ENCODE measurements around the gene RTL10. TPM values are rescaled to one million over a fixed set of nuclear protein-coding genes. Genes with fewer than 3 reads are reported as not detected.

The RTL10 gene
- total RNA-seq, 1 experiment from 2014 or later, result 24.4 TPM

DNA sequence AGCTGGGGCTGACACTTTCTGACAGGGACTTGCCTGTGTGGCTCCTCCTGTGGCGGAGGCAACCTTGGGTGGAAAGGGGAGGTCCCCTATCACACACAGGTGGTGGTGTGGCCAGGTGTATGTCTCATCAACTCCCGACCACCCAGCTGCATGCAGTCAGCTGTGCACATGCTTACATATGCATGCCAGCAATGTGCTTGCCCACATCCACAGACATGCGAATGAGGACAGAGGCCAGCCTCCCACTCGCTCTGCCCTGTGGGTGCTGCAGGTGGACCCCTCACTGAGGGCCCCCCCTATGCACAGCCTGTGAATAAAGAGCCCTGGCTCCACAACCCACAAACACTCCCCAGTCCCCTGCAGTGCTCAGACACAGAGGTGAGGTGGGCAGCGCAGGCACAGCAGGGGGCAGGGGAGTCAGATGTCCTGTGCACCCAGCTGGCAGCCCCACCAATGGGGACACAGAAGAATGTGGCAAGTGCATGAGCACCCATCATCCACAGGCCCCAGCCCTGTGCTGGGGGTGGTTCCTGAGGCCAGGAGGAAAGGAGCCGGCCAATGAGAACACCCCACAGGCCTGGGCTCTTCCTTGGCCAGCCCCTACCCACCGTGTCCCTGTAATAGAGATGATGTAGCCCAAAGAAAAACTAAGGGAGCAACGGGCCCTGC, 9.5 kb downstream of the RTL10 start:
- H3K23ac ChIP-seq (ENCODE audit: insufficient read length, low read depth, low read length), result no peak overlapping the region
- H3K27me3 ChIP-seq (ENCODE audit: insufficient read depth, low read length), result no peaks in the 10 kb centered on the region
- peaks cover 16 to 27% (median 19%) of the 10 kb centered on the region in 3 experiments; a peak in 6 of 7 replicates for H3K36me3 Mint-ChIP-seq (ENCODE audit: insufficient read depth in 1 of 3, low read depth in 3 of 3)
- H3K4ac ChIP-seq (ENCODE audit: low read depth, low read length), result no peak overlapping the region
- DNase-seq, result no peak
- H3K14ac ChIP-seq (ENCODE audit: insufficient read depth, low read length), result no peak overlapping the region
- no peak overlapping the region for H2BK5ac ChIP-seq (ENCODE audit: insufficient read length, low read length)
- H4K91ac ChIP-seq (ENCODE audit: insufficient read length, low read depth, low read length), result no peak overlapping the region
- H2AK5ac ChIP-seq (ENCODE audit: insufficient read length, low read length), result no peak overlapping the region
- H3K4me3 Mint-ChIP-seq, result no peak overlapping the region
- H3K4me2 ChIP-seq (ENCODE audit: insufficient read depth, insufficient read length, low read length), result no peak overlapping the region
- H3K9me3 ChIP-seq (ENCODE audit: control insufficient read depth, low read depth, low read length), result no peaks in the 10 kb centered on the region
- no peak overlapping the region for H3K18ac ChIP-seq (ENCODE audit: insufficient read length, low read depth, low read length)
- no peak overlapping the region for H2BK15ac ChIP-seq (ENCODE audit: low read depth, low read length)
- H4K8ac ChIP-seq (replicated peaks; ENCODE audit: insufficient read length, low read depth, low read length), result no peak overlapping the region
- no peak overlapping the region; a peak in 1 of 7 replicates for H3K27ac Mint-ChIP-seq
- H2BK120ac ChIP-seq (ENCODE audit: low read depth, low read length, poor library complexity, severe bottlenecking), result no peak overlapping the region
- H3K56ac ChIP-seq (ENCODE audit: insufficient read length, low read depth, low read length), result no peak overlapping the region
- H4K5ac ChIP-seq (ENCODE audit: insufficient read length, low read depth, low read length), result no peak overlapping the region
- H3K23me2 ChIP-seq (ENCODE audit: insufficient read length, low read depth, low read length, poor library complexity, severe bottlenecking), result no peaks in the 10 kb centered on the region
- H3K79me2 ChIP-seq (ENCODE audit: insufficient read depth, low read length), result no peaks in the 10 kb centered on the region
- no peaks in the 10 kb centered on the region for H4K20me1 ChIP-seq (ENCODE audit: control insufficient read depth, insufficient read depth, insufficient read length)
- no CpG with 5 or more reads among the region's 8 CpGs for WGBS (ENCODE audit: extremely low coverage, insufficient read length, low lambda C conversion rate)
- H3K9ac ChIP-seq (ENCODE audit: extremely low read depth, insufficient read length, low read length), result no peak overlapping the region
- no peaks in the 10 kb centered on the region for H3K27me3 Mint-ChIP-seq (ENCODE audit: low read depth)
- H3K9me3 Mint-ChIP-seq, result no peaks in the 10 kb centered on the region; a peak in 1 of 5 replicates
- H3K27ac ChIP-seq (ENCODE audit: insufficient read length, low read depth, low read length), result no peak overlapping the region
- H2BK12ac ChIP-seq (ENCODE audit: insufficient read length, low read depth, low read length), result no peak overlapping the region
- H3K4me1 ChIP-seq (ENCODE audit: insufficient read depth, low read length), result no peaks in the 10 kb centered on the region
- no peak overlapping the region for H3T11ph ChIP-seq (ENCODE audit: low read length)
- no peak overlapping the region for H2AFZ ChIP-seq (ENCODE audit: low read length)
- H2BK20ac ChIP-seq (ENCODE audit: low read depth, low read length, poor library complexity, severe bottlenecking), result no peak overlapping the region
- TF ChIP-seq, protein P1, sequence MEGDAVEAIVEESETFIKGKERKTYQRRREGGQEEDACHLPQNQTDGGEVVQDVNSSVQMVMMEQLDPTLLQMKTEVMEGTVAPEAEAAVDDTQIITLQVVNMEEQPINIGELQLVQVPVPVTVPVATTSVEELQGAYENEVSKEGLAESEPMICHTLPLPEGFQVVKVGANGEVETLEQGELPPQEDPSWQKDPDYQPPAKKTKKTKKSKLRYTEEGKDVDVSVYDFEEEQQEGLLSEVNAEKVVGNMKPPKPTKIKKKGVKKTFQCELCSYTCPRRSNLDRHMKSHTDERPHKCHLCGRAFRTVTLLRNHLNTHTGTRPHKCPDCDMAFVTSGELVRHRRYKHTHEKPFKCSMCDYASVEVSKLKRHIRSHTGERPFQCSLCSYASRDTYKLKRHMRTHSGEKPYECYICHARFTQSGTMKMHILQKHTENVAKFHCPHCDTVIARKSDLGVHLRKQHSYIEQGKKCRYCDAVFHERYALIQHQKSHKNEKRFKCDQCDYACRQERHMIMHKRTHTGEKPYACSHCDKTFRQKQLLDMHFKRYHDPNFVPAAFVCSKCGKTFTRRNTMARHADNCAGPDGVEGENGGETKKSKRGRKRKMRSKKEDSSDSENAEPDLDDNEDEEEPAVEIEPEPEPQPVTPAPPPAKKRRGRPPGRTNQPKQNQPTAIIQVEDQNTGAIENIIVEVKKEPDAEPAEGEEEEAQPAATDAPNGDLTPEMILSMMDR (conservative IDR thresholded peaks at IDR 0.05), result no peak
- H3K4me1 Mint-ChIP-seq, result peaks cover 13 to 22% of the 10 kb centered on the region in 2 experiments
- H3K79me1 ChIP-seq (ENCODE audit: insufficient read depth, low read depth, low read length, poor library complexity, severe bottlenecking), result no peaks in the 10 kb centered on the region

All from H9 (cell line).